ENCODE measurements around the gene CER1.

Gene CER1
- total RNA-seq: 0 to 0.06 (median 0) reads per million in 9 experiments

- Mint-ChIP-seq H3K4me3 (no peak within 1 kb of the TSS), H3K27ac (no peak within 1 kb of the TSS), H3K36me3 (ENCODE audit: insufficient read depth) (no peaks in the 10 kb centered on the region), H3K9me3 (no peaks in the 10 kb centered on the region), H3K4me1 (ENCODE audit: low read depth in 2 of 2) (no peaks in the 10 kb centered on the region), H3K27me3 (peaks cover 33 to 45% of the 10 kb centered on the region in 2 donors)
- ATAC-seq (replicated peaks): no peak
- DNase-seq: no peak
Observed at GRCh38 chr9:14722391-14723035, at the start of gene CER1. Gene CER1 (minus strand): TSS chr9:14722733. CDS start chr9:14722672, 61 bp downstream.

- no peak for DNase-seq
- no peak for ATAC-seq (replicated peaks)
- H3K27me3 Mint-ChIP-seq: peaks cover 0 to 13% of the 10 kb centered on the region in 2 donors
- H3K9me3 Mint-ChIP-seq: no peaks in the 10 kb centered on the region
- H3K4me1 Mint-ChIP-seq (ENCODE audit: low read depth in 2 of 2): peaks cover 0 to 4% of the 10 kb centered on the region in 2 donors
- H3K27ac Mint-ChIP-seq: no peak overlapping the region
- H3K4me3 Mint-ChIP-seq: no peak overlapping the region
- no peaks in the 10 kb centered on the region for H3K36me3 Mint-ChIP-seq (ENCODE audit: insufficient read depth)
Observed at GRCh38 chr9:14770592-14770991, 48.1 kb upstream of the CER1 start.

- peaks cover 0 to 4% of the 10 kb centered on the region in 2 donors for H3K4me1 Mint-ChIP-seq (ENCODE audit: low read depth in 2 of 2)
Observed at GRCh38 chr9:14769230-14769571, 46.7 kb upstream of the CER1 start.

GRCh38 chr9:14768405-14769229, 46.1 kb upstream of the CER1 start:
- no peak overlapping the region for H3K4me3 Mint-ChIP-seq
- H3K4me1 Mint-ChIP-seq (ENCODE audit: low read depth in 2 of 2): peaks cover 0 to 4% of the 10 kb centered on the region in 2 donors
- ATAC-seq (replicated peaks) (no peak), DNase-seq (no peak)
- H3K9me3 Mint-ChIP-seq: no peaks in the 10 kb centered on the region
- no peaks in the 10 kb centered on the region for H3K36me3 Mint-ChIP-seq (ENCODE audit: insufficient read depth)
- H3K27me3 Mint-ChIP-seq: peaks cover 9 to 13% of the 10 kb centered on the region in 2 donors
- no peak overlapping the region for H3K27ac Mint-ChIP-seq

More at GRCh38 chr9:14769230-14769571, 46.7 kb upstream of the CER1 start:
- no peaks in the 10 kb centered on the region for H3K9me3 Mint-ChIP-seq
- ATAC-seq (replicated peaks) (no peak), DNase-seq (no peak)
- H3K4me3 Mint-ChIP-seq: no peak overlapping the region
- peaks cover 3 to 13% of the 10 kb centered on the region in 2 donors for H3K27me3 Mint-ChIP-seq
- no peak overlapping the region for H3K27ac Mint-ChIP-seq
- H3K36me3 Mint-ChIP-seq (ENCODE audit: insufficient read depth): no peaks in the 10 kb centered on the region

GRCh38 chr9:14766299-14766698, 43.8 kb upstream of the CER1 start:
- ATAC-seq (replicated peaks) (no peak), DNase-seq (no peak)
- Mint-ChIP-seq H3K4me1 (ENCODE audit: low read depth in 2 of 2) (peaks cover 0 to 4% of the 10 kb centered on the region in 2 donors), H3K27ac (no peak overlapping the region), H3K4me3 (no peak overlapping the region), H3K27me3 (peaks cover 9 to 20% of the 10 kb centered on the region in 2 donors), H3K9me3 (no peaks in the 10 kb centered on the region), H3K36me3 (ENCODE audit: insufficient read depth) (no peaks in the 10 kb centered on the region)

- H3K36me3 Mint-ChIP-seq (ENCODE audit: insufficient read depth): no peaks in the 10 kb centered on the region
- DNase-seq: no peak
- no peaks in the 10 kb centered on the region for H3K4me1 Mint-ChIP-seq (ENCODE audit: low read depth in 2 of 2)
- H3K27me3 Mint-ChIP-seq: peaks cover 18 to 24% of the 10 kb centered on the region in 2 donors
- H3K27ac Mint-ChIP-seq: no peak overlapping the region
- H3K9me3 Mint-ChIP-seq: no peaks in the 10 kb centered on the region
- no peak for ATAC-seq (replicated peaks)
- no peak overlapping the region for H3K4me3 Mint-ChIP-seq
Observed at GRCh38 chr9:14761584-14761983, 39.1 kb upstream of the CER1 start.

- H3K4me1 Mint-ChIP-seq (ENCODE audit: low read depth in 2 of 2): no peaks in the 10 kb centered on the region
- no peaks in the 10 kb centered on the region for H3K36me3 Mint-ChIP-seq (ENCODE audit: insufficient read depth)
- DNase-seq (no peak), ATAC-seq (replicated peaks) (no peak)
- H3K4me3 Mint-ChIP-seq: no peak overlapping the region
- peaks cover 18 to 33% of the 10 kb centered on the region in 2 donors for H3K27me3 Mint-ChIP-seq
- no peaks in the 10 kb centered on the region for H3K9me3 Mint-ChIP-seq
- H3K27ac Mint-ChIP-seq: no peak overlapping the region
Observed at GRCh38 chr9:14760060-14760459, 37.5 kb upstream of the CER1 start.

- Mint-ChIP-seq H3K36me3 (ENCODE audit: insufficient read depth) (no peaks in the 10 kb centered on the region), H3K4me1 (ENCODE audit: low read depth in 2 of 2) (no peaks in the 10 kb centered on the region), H3K4me3 (no peak overlapping the region), H3K27me3 (peaks cover 33 to 38% of the 10 kb centered on the region in 2 donors), H3K9me3 (no peaks in the 10 kb centered on the region), H3K27ac (no peak overlapping the region)
- no peak for ATAC-seq (replicated peaks)
- DNase-seq: no peak
Observed at GRCh38 chr9:14756291-14756690, 33.8 kb upstream of the CER1 start.

GRCh38 chr9:14752871-14753270, 30.3 kb upstream of the CER1 start:
- Mint-ChIP-seq H3K9me3 (no peaks in the 10 kb centered on the region), H3K27me3 (peaks cover 59 to 62% of the 10 kb centered on the region in 2 donors), H3K4me3 (no peak overlapping the region), H3K4me1 (ENCODE audit: low read depth in 2 of 2) (no peaks in the 10 kb centered on the region), H3K27ac (no peak overlapping the region), H3K36me3 (ENCODE audit: insufficient read depth) (no peaks in the 10 kb centered on the region)
- DNase-seq: no peak
- no peak for ATAC-seq (replicated peaks)

GRCh38 chr9:14752271-14752670, 29.7 kb upstream of the CER1 start:
- Mint-ChIP-seq H3K9me3 (no peaks in the 10 kb centered on the region), H3K4me1 (ENCODE audit: low read depth in 2 of 2) (no peaks in the 10 kb centered on the region), H3K36me3 (ENCODE audit: insufficient read depth) (no peaks in the 10 kb centered on the region), H3K27me3 (peaks cover 60 to 61% of the 10 kb centered on the region in 2 donors), H3K27ac (no peak overlapping the region), H3K4me3 (no peak overlapping the region)
- DNase-seq: no peak
- no peak for ATAC-seq (replicated peaks)

GRCh38 chr9:14750821-14751220, 28.3 kb upstream of the CER1 start:
- ATAC-seq (replicated peaks): no peak
- H3K9me3 Mint-ChIP-seq: no peaks in the 10 kb centered on the region
- no peak for DNase-seq
- H3K4me1 Mint-ChIP-seq (ENCODE audit: low read depth in 2 of 2): no peaks in the 10 kb centered on the region
- no peak overlapping the region for H3K4me3 Mint-ChIP-seq
- peaks cover 52 to 55% of the 10 kb centered on the region in 2 donors for H3K27me3 Mint-ChIP-seq
- H3K27ac Mint-ChIP-seq: no peak overlapping the region
- no peaks in the 10 kb centered on the region for H3K36me3 Mint-ChIP-seq (ENCODE audit: insufficient read depth)

GRCh38 chr9:14749741-14750211, 27.2 kb upstream of the CER1 start:
- ATAC-seq (replicated peaks) (no peak), DNase-seq (no peak)
- H3K4me3 Mint-ChIP-seq: no peak overlapping the region
- no peaks in the 10 kb centered on the region for H3K4me1 Mint-ChIP-seq (ENCODE audit: low read depth in 2 of 2)
- no peaks in the 10 kb centered on the region for H3K36me3 Mint-ChIP-seq (ENCODE audit: insufficient read depth)
- H3K27me3 Mint-ChIP-seq: peaks cover 49 to 55% of the 10 kb centered on the region in 2 donors
- H3K27ac Mint-ChIP-seq: no peak overlapping the region
- H3K9me3 Mint-ChIP-seq: peaks cover 0 to 4% of the 10 kb centered on the region in 2 donors

GRCh38 chr9:14748373-14748772, 25.8 kb upstream of the CER1 start:
- Mint-ChIP-seq H3K27ac (no peak overlapping the region), H3K27me3 (peaks cover 45 to 49% of the 10 kb centered on the region in 2 donors), H3K4me3 (no peak overlapping the region), H3K4me1 (ENCODE audit: low read depth in 2 of 2) (no peaks in the 10 kb centered on the region), H3K36me3 (ENCODE audit: insufficient read depth) (no peaks in the 10 kb centered on the region), H3K9me3 (peaks cover 0 to 7% of the 10 kb centered on the region in 2 donors)
- DNase-seq (no peak), ATAC-seq (replicated peaks) (no peak)

GRCh38 chr9:14747111-14747510, 24.6 kb upstream of the CER1 start:
- no peak overlapping the region for H3K4me3 Mint-ChIP-seq
- no peaks in the 10 kb centered on the region for H3K36me3 Mint-ChIP-seq (ENCODE audit: insufficient read depth)
- ATAC-seq (replicated peaks): no peak
- no peak overlapping the region for H3K27ac Mint-ChIP-seq
- no peaks in the 10 kb centered on the region for H3K4me1 Mint-ChIP-seq (ENCODE audit: low read depth in 2 of 2)
- peaks cover 0 to 7% of the 10 kb centered on the region in 2 donors for H3K9me3 Mint-ChIP-seq
- DNase-seq: no peak
- peaks cover 38 to 45% of the 10 kb centered on the region in 2 donors for H3K27me3 Mint-ChIP-seq
